ENCODE results near the gene C12orf76. TPM values are rescaled to one million over a fixed set of nuclear protein-coding genes. Genes with fewer than 3 reads are reported as not detected.

C12orf76 gene
- total and polyA plus RNA-seq, 2 of the 13 experiments (the other 11 are each of a cell fraction or from before 2014, with no cell fraction given), result 15.8 to 38.4 TPM

- TF ChIP-seq DBP (CRISPR knock-in tag; IDR thresholded peaks at IDR 0.05; ENCODE audit: not compliant biosample characterization) (no peak), GPBP1L1 (CRISPR knock-in tag; IDR thresholded peaks at IDR 0.05) (no peak), NFE2L2 (IDR thresholded peaks at IDR 0.05; ENCODE audit: low read length) (no peak), ZNF574 (CRISPR knock-in tag; IDR thresholded peaks at IDR 0.05) (peak; percentile 57), ZFY (CRISPR knock-in tag; IDR thresholded peaks at IDR 0.05) (no peak; the same call in 1 of the 2 replicates), ZBTB37 (CRISPR knock-in tag; IDR thresholded peaks at IDR 0.05) (no peak), ZNF512B (CRISPR knock-in tag; IDR thresholded peaks at IDR 0.05; ENCODE audit: borderline replicate concordance) (no peak), SRF (IDR thresholded peaks at IDR 0.05; ENCODE audit: low read depth, low read length) (no peak), ZNF17 (CRISPR knock-in tag; IDR thresholded peaks at IDR 0.05) (no peak), ERF (CRISPR knock-in tag; IDR thresholded peaks at IDR 0.05) (peak; percentile 63; the same call in 1 of the 2 replicates), ZNF235 (CRISPR knock-in tag; IDR thresholded peaks at IDR 0.05; ENCODE audit: borderline replicate concordance) (no peak), MTF1 (CRISPR knock-in tag; IDR thresholded peaks at IDR 0.05) (no peak), DNMT1 (CRISPR knock-in tag; IDR thresholded peaks at IDR 0.05) (no peak), ZNF660 (CRISPR knock-in tag; IDR thresholded peaks at IDR 0.05; ENCODE audit: borderline replicate concordance, low read depth) (no peak), HOMEZ (CRISPR knock-in tag; IDR thresholded peaks at IDR 0.05; ENCODE audit: low read depth) (peak; percentile 34; the same call in 1 of the 2 replicates), TOPORS (CRISPR knock-in tag; IDR thresholded peaks at IDR 0.05) (0 out of 2 replicates have a peak, but pooled peaks have one; percentile 32), ZNF678 (CRISPR knock-in tag; IDR thresholded peaks at IDR 0.05) (no peak), CC2D1A (CRISPR knock-in tag; IDR thresholded peaks at IDR 0.05) (no peak), ZFP36L2 (CRISPR knock-in tag; IDR thresholded peaks at IDR 0.05) (no peak)
Observed at GRCh38 chr12:110039085-110039807, 9.1 kb downstream of the C12orf76 start (continued).

Measured in HepG2 (cell line).